GM12878 (cell line): ENCODE data around the gene TOR1A. TPM values are rescaled to one million over a fixed set of nuclear protein-coding genes. Genes with fewer than 3 reads are reported as not detected.

ENCODE experiments used
- ATAC-seq: fragments of 200-7000 bp; cut with Tn5 transposase; 3 replicates; pipeline ENCODE4 v1.9.1; 2020; ENCODE audit warnings: mild to moderate bottlenecking, moderate library complexity
- BruUV-seq: library from RNA; stranded (reverse); fragments of 400-500 nt; replicated peaks from 2 replicates; lab custom pipeline; 2021; lab: Mats Ljungman, UMichigan
- CTCF ChIA-PET: fragments of 300-600 bp; sonication (Branson Sonifier 250); formaldehyde crosslinking; extraction: SDS; loops from one replicate; lab custom pipeline; 2021; ENCODE audit warnings: inconsistent platforms; lab: Yijun Ruan, JAX
- POLR2A ChIA-PET: fragments of 350-600 bp; formaldehyde crosslinking; extraction: SDS; loops from one replicate; lab custom pipeline; 2021; ENCODE audit warnings: inconsistent platforms; lab: Charles Lee
- RAD21 ChIA-PET: fragments of 300-600 bp; sonication (Branson Sonifier 250); formaldehyde crosslinking; loops from one replicate; lab custom pipeline; 2023; ENCODE audit warnings: antibody characterized with exemption; ENCODE audit not compliant: unreplicated experiment; lab: Charles Lee
- SMC1A ChIA-PET: fragments of 300-600 bp; sonication (Branson Sonifier 250); formaldehyde crosslinking; loops from one replicate; lab custom pipeline; 2023; ENCODE audit not compliant: unreplicated experiment, uncharacterized antibody; lab: Charles Lee
- DNase-seq: peaks from one replicate; pipeline ENCODE4 v3.0.0-alpha.2; 2011; ENCODE audit warnings: low read depth, low spot score
- FAIRE-seq: peaks from 3 replicates; lab custom pipeline; 2011; peaks lifted over from hg19 to GRCh38; lab: Jason Lieb, UNC
- H2AFZ ChIP-seq: 2 replicates; pipeline ENCODE4 v1.6.0; 2011; ENCODE audit warnings: low read depth, low read length, control low read depth; ENCODE audit not compliant: control insufficient read depth
- H3K27ac ChIP-seq: 2 replicates; pipeline ENCODE4 v1.5.1; 2011; ENCODE audit warnings: control low read depth; ENCODE audit not compliant: control insufficient read depth, insufficient read depth
- H3K27me3 ChIP-seq, 2 experiments: replicated peaks in 1 of 2; 2 replicates each; pipeline versions ENCODE4 v1.6.0 to v1.6.1; 2011; ENCODE audit warnings: low read length in 1 of 2; ENCODE audit not compliant: control insufficient read depth in 2 of 2, insufficient read depth in 2 of 2
- H3K36me3 ChIP-seq, 2 experiments: 2 replicates each; pipeline ENCODE4 v1.5.1; 2011; ENCODE audit warnings: low read length in 1 of 2; ENCODE audit not compliant: control insufficient read depth in 2 of 2, insufficient read depth in 2 of 2
- H3K4me1 ChIP-seq: 2 replicates; pipeline ENCODE4 v1.6.1; 2011; ENCODE audit warnings: mild to moderate bottlenecking, low read length, moderate library complexity, mixed read lengths; ENCODE audit not compliant: control insufficient read depth, insufficient read depth
- H3K4me2 ChIP-seq: 2 replicates; pipeline ENCODE4 v1.6.0; 2011; ENCODE audit warnings: control low read depth; ENCODE audit not compliant: control insufficient read depth, insufficient read depth
- H3K4me3 ChIP-seq: fragments of 200-600 bp; sonication (generic); 2 replicates; pipeline ENCODE4 v1.5.1; 2016
- H3K79me2 ChIP-seq: 2 replicates; pipeline ENCODE4 v1.6.0; 2011; ENCODE audit warnings: low read length; ENCODE audit not compliant: control insufficient read depth, insufficient read depth
- H3K9ac ChIP-seq: 2 replicates; pipeline ENCODE4 v1.8.0; 2011; ENCODE audit warnings: low read length, control low read depth, mixed read lengths; ENCODE audit not compliant: control insufficient read depth, insufficient read depth
- H3K9me3 ChIP-seq: replicated peaks from 3 replicates; pipeline ENCODE4 v1.5.1; 2011; ENCODE audit warnings: mild to moderate bottlenecking, low read length; ENCODE audit not compliant: control insufficient read depth, insufficient read depth
- H4K20me1 ChIP-seq: 2 replicates; pipeline ENCODE4 v1.6.0; 2011; ENCODE audit not compliant: control insufficient read depth, insufficient read depth
- CBX3 ChIP-seq: fragments of 200-600 bp; sonication (generic); IDR thresholded peaks from 2 replicates; pipeline ENCODE4 v1.6.1; 2016; ENCODE audit warnings: low read depth, borderline replicate concordance
- HCFC1 ChIP-seq: fragments of 150-350 bp; IDR thresholded peaks from 2 replicates; pipeline ENCODE4 v1.6.1; 2014; ENCODE audit warnings: low read length
- HDAC2 ChIP-seq: fragments of 200-600 bp; sonication (generic); IDR thresholded peaks from 2 replicates; pipeline ENCODE4 v1.6.1; 2017
- LARP7 ChIP-seq: fragments of 450-650 bp; IDR thresholded peaks from 2 replicates; pipeline ENCODE4 v1.6.1; 2017; ENCODE audit warnings: mild to moderate bottlenecking
- MYB ChIP-seq: fragments of 150-350 bp; IDR thresholded peaks from 2 replicates; pipeline ENCODE4 v1.6.1; 2014; ENCODE audit warnings: mild to moderate bottlenecking, low read depth, low read length, borderline replicate concordance
- POLR2A ChIP-seq: IDR thresholded peaks from 2 replicates; pipeline ENCODE4 v1.6.1; 2011; ENCODE audit warnings: low read depth, mild to moderate bottlenecking, low read length
- SMAD1 ChIP-seq: fragments of 450-650 bp; IDR thresholded peaks from 2 replicates; pipeline ENCODE4 v1.6.1; 2018; ENCODE audit warnings: mild to moderate bottlenecking, low read depth; ENCODE audit not compliant: partially characterized antibody
- STAT3 ChIP-seq: IDR thresholded peaks from 2 replicates; pipeline ENCODE4 v1.6.1; 2011; ENCODE audit warnings: low read depth, low read length, improper control_type of control experiment
- WGBS: methylation state at CpG from one replicate; pipeline ENCODE4 v1.1.6; 2016; ENCODE audit warnings: low lambda C conversion rate; ENCODE audit not compliant: insufficient replicate concordance, insufficient coverage; ENCODE audit errors: missing lambda C conversion rate; 5-methylcytosine and 5-hydroxymethylcytosine counted together
- in situ Hi-C: fragments of 300-500 bp; cut with MboI; formaldehyde crosslinking; loops from 9 replicates; pipeline ENCODE4 v1.14.3; 2018; ENCODE audit warnings: mixed read lengths
- intact Hi-C: fragments of 100-400 bp; cut with micrococcal nuclease; formaldehyde crosslinking; loops from one replicate; pipeline ENCODE4 v1.14.2; 2022; ENCODE audit not compliant: unreplicated experiment
- polyA plus RNA-seq, 11 experiments: library from polyadenylated mRNA; depleted of rRNA in 4 of 11; unstranded in 6 of 11; stranded (reverse) in 5 of 11; fragments of >200 nt; fragmentation: Nextera tagmentation in 4 of 11; fragmentation: Illumina TruSeq in 1 of 11; extraction: Ambion mirVana in 4 of 11; extraction: Trizol in 1 of 11; gene quantifications; 1 replicate in 1 of 11; 2 replicates in 10 of 11; pipeline versions ENCODE4 v1.2.1 to v1.2.3, GENCODE V29; 2011 to 2016; ENCODE audit warnings: inconsistent platforms in 2 of 11, missing spikeins in 2 of 11, low read depth in 1 of 11
- total RNA-seq, 4 experiments: library from RNA; depleted of rRNA in 3 of 4; stranded (reverse); fragments of >200 nt in 3 of 4; fragmentation: Illumina TruSeq in 1 of 4; extraction: Trizol in 1 of 4; gene quantifications; 2 replicates each; pipeline versions ENCODE4 v1.2.1 to v1.2.3, GENCODE V29; 2013 to 2021
- TF ChIP-seq, protein P1 (sequence below): IDR thresholded peaks from 2 replicates; pipeline ENCODE4 v1.6.1; 2012; ENCODE audit warnings: low read depth, low read length, improper control_type of control experiment
- TF ChIP-seq, protein P2 (sequence below): fragments of 450-650 bp; IDR thresholded peaks from 2 replicates; pipeline ENCODE4 v1.6.1; 2014; ENCODE audit warnings: mild to moderate bottlenecking

The TOR1A gene
- total and polyA plus RNA-seq, 10 of the 15 experiments (the other 5 are each of a cell fraction or from before 2014, with no cell fraction given): 3.2 to 60.8 (median 38.6) TPM

DNA sequence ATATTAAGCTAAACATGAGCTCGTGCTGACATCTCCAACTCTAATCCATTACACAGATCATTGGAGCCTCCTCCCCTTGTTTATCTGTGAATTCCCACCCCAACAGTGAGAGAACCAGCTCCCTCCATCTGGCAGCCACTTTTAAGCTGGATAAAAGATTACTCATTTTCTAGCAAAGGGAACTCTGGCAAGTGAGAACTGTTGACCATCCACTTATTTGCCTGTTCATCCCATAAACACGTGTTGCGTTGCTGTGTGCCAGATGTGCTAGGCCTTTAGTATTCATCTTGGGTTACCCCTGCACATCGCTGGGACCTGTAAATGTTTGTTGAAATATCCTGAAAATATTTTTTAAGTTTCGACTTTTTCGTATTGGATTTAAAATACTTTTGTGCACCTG lies 2.4 kb upstream of the TOR1A start:
- BruUV-seq: no TSS peak
- in situ Hi-C loops: loop anchor here (25.0 kb wide), 1 partner anchor 1436 kb away; no protein-coding TSS in a partner anchor

More for the DNA sequence above, 2.4 kb upstream of the TOR1A start:
- no peaks in the 10 kb centered on the region for H3K9me3 ChIP-seq
- CTCF ChIA-PET: interaction anchor here (0.6 to 1.3 kb wide), 3 partner anchors 8 to 1961 kb away, joined by 3 to 4 read pairs (median 3); partner anchors contain the start of genes C9orf78 and USP20
- H3K9ac ChIP-seq: no peak overlapping the region
- no peak for TF ChIP-seq CBX3
- no peak for TF ChIP-seq SMAD1
- TF ChIP-seq HCFC1: no peak
- TF ChIP-seq, protein P1, sequence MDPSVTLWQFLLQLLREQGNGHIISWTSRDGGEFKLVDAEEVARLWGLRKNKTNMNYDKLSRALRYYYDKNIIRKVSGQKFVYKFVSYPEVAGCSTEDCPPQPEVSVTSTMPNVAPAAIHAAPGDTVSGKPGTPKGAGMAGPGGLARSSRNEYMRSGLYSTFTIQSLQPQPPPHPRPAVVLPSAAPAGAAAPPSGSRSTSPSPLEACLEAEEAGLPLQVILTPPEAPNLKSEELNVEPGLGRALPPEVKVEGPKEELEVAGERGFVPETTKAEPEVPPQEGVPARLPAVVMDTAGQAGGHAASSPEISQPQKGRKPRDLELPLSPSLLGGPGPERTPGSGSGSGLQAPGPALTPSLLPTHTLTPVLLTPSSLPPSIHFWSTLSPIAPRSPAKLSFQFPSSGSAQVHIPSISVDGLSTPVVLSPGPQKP: no peak
- no peak for TF ChIP-seq LARP7
- TF ChIP-seq STAT3: no peak
- TF ChIP-seq MYB: no peak
- no peak for TF ChIP-seq POLR2A
- TF ChIP-seq, protein P2, sequence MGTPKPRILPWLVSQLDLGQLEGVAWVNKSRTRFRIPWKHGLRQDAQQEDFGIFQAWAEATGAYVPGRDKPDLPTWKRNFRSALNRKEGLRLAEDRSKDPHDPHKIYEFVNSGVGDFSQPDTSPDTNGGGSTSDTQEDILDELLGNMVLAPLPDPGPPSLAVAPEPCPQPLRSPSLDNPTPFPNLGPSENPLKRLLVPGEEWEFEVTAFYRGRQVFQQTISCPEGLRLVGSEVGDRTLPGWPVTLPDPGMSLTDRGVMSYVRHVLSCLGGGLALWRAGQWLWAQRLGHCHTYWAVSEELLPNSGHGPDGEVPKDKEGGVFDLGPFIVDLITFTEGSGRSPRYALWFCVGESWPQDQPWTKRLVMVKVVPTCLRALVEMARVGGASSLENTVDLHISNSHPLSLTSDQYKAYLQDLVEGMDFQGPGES: no peak
- TF ChIP-seq HDAC2: no peak
- POLR2A ChIA-PET: interaction anchor here (0.7 kb wide), 1 partner anchor 41 kb away, joined by 3 read pairs; no protein-coding TSS in a partner anchor
- intact Hi-C loops: no loop called here
- DNase-seq: no peak
- peaks cover 6 to 23% of the 10 kb centered on the region in 2 experiments; a peak in 3 of 4 replicates for H3K36me3 ChIP-seq
- H3K4me1 ChIP-seq: peaks cover 6% of the 10 kb centered on the region
- H3K4me3 ChIP-seq: no peak overlapping the region
- no peaks in the 10 kb centered on the region for H3K27me3 ChIP-seq
- WGBS: 81% methylated on average over 6 of the region's 6 CpGs
- H3K79me2 ChIP-seq: peaks cover 16% of the 10 kb centered on the region
- FAIRE-seq: no peak
- no peak for ATAC-seq
- RAD21 ChIA-PET: no interaction called here
- H3K4me2 ChIP-seq: no peak overlapping the region
- no peak overlapping the region for H3K27ac ChIP-seq
- H2AFZ ChIP-seq: no peak overlapping the region
- H4K20me1 ChIP-seq: no peaks in the 10 kb centered on the region
- SMC1A ChIA-PET: no interaction called here
